ENCODE results near the gene GJB5.
A peak's percentile ranks its signal among the peaks of the same experiment; 100 is the strongest.
"Not testable (repeated sequence)": the region's sequence is repeated elsewhere in the genome, so short reads cannot be mapped to it uniquely, and the experiment has no call there.

Gene GJB5

GRCh38 chr1:34754964-34755637, at the start of gene GJB5:
Gene GJB5, plus strand, starts transcription at chr1:34755047. Its CDS starts 2,284 bp downstream, at chr1:34757331.
- no peak for DNase-seq

DNA sequence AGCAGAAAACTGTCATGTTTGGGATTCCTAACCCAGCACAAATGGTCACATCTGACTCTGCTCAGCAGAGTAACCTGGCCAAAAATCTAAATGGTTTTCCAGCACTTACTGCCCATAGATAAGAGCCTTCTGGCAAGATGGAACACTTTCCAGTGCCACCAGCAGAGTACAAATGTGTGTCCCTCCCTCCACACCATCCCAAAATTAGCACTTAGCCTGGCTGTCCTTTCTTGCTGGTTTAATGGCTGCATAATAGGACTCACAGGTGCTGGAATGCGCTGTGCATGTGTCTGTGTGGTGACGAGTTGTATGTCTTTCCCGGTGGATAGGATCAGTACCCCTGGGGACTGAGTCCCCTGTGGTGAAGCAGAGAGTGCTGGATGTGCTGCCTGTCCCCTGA, 49.8 kb upstream of the GJB5 start:
- DNase-seq: no peak

- no peak for DNase-seq
These were observed 46.7 kb upstream of the GJB5 start for GRCh38 chr1:34708106-34708505.

DNA sequence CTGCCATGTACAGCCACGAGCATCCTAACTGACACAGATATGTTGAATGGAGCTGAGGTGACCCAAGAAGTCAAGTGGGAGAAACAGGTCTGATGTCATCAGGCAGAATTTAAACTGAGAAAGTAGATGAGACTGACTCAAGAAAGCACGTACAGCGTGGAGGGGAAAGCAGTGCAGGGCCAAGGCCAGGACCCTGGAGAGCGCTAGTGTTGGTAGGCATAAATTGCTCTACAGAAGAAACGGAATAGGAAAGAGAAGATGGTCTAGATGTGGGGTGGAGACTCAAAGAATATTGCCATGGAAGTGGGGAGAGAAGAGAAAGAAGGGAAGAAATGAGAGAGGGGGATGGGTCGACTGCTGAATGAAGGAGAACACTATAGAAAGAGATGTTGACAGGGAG, 45.3 kb upstream of the GJB5 start:
- DNase-seq: no peak

GRCh38 chr1:34710812-34711211, 44.0 kb upstream of the GJB5 start:
- no peak for DNase-seq

- no peak for DNase-seq
These were observed 43.4 kb upstream of the GJB5 start for GRCh38 chr1:34711485-34711884.

GRCh38 chr1:34712007-34712688, 42.7 kb upstream of the GJB5 start:
- DNase-seq: no peak

- no peak for DNase-seq
These were observed 41.4 kb upstream of the GJB5 start for GRCh38 chr1:34713443-34713842.

DNA sequence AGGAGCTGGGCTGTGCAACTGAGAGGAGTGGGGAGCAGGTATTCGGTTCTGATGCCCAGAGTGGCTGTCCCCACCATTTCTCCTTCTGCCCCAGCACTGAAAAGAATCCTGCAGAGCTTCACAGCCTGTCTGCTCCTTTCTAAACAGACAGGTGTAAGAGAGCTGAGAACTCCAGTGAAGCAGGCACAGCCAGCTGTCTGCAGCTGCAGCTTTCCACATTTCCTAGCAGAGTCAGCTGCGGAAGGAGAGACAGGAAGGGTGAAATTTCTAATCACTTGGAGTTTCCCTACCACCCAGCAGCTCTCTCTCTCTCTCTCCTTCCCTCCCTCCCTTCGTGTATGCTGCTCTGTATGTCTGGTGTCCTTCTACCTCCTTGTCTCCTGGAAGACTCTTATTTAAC, 40.5 kb upstream of the GJB5 start:
- DNase-seq: no peak

- no peak for DNase-seq
These were observed 39.7 kb upstream of the GJB5 start for GRCh38 chr1:34715139-34715538.

DNA sequence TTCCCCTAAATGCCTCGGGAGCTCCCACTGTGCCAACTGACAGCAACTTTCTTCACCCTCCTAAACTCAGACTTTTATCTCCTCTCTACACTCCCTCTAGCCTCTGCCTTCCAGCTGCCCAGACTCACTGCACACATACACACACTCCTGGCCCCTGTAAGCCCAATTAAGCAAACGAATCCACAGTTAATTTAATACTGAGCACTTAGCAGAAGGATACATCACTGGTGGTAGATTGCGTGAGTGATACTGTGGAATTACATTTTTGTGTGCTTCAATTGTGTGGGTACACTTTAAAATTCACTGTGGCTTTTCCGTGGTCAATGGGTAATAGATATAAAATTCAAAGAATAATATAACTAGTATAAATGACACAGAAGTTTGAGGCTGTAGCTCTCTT, 33.6 kb upstream of the GJB5 start:
- DNase-seq: no peak

GRCh38 chr1:34721646-34722355, 33.0 kb upstream of the GJB5 start:
- no peak for DNase-seq

- no peak for DNase-seq
These were observed 28.0 kb upstream of the GJB5 start for GRCh38 chr1:34726861-34727260.

GRCh38 chr1:34730485-34730884, 24.4 kb upstream of the GJB5 start:
- no peak for DNase-seq

GRCh38 chr1:34732831-34733230, 22.0 kb upstream of the GJB5 start:
- not testable (repeated sequence) for DNase-seq

- no peak for DNase-seq
These were observed 18.2 kb upstream of the GJB5 start for GRCh38 chr1:34736692-34737091.

GRCh38 chr1:34737236-34737635, 17.6 kb upstream of the GJB5 start:
- not testable (repeated sequence) for DNase-seq

DNA sequence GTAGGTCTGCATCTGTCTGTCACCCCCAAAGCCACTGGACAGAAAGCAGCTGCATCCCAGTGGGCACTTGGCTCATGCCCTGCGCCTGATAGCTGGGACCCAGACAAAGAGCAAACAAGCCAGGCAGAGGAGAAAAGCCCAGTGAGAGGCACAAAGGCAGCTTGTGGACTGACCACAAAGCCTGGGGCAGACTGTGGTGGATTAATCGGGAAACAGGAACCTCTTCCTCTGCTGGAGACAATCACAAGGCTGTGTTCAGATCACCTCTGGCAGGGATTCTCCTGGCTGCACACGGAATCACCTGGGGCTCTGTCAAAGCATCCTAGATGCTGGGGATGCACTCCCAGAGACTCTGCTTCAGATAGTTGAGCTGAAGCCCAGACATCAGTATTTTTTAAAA, 15.2 kb upstream of the GJB5 start:
- no peak for DNase-seq

- DNase-seq: no peak
These were observed 14.5 kb upstream of the GJB5 start for GRCh38 chr1:34740161-34740868.

DNA sequence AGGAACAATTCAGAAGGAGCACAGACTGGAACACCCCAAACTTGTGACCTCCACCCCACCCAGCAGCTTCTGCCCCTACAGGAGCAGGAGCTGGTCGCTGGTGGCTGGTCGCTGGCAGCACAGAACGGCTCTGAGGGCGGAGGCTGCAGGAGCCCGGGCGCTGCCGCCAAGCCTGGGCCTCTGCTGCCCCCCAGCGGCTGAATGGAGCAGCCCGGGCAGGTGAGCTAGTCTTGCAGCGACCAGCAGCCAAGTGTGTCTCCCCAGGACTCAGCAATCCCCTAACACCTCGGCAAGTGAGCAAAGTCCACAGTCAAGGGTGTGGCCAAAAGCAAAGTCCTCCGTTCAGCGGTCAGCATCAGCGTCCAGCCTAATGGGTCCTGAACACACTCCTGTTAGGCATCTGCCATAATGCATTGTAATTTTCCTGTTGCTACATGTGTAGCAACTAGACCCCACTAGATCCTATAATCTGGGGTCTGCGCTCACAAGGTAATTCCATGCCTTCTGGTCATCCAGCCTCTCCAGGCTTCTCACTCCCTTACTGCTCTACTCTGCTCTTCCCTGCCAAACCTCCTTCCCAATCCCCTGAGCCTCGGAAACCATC, 12.1 kb upstream of the GJB5 start:
- DNase-seq: peak; percentile 33 to 75

- DNase-seq: no peak
These were observed 11.1 kb upstream of the GJB5 start for GRCh38 chr1:34743775-34744174.

DNA sequence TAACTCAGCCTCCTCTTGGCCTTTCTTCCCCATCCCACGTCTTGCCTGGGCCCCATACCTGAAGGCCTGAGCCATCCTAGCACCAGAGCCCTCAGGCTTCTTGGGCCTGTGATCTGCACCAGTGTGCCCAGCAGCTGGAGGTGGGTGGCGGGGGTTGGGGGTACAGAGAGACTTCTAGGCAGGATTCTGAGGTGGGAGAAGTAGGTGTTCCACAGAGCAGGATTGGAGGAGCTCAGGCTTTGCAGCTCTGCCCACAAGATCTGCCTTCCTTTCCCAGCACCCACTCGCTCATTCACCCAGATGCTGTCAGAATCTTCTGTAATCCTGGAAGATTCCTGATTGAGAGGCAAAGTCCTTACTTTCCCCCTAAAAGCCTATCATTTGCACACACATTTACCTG, 10.0 kb upstream of the GJB5 start:
- DNase-seq: no peak

GRCh38 chr1:34745666-34746065, 9.2 kb upstream of the GJB5 start:
- no peak for DNase-seq
